ENCODE data around the gene KTI12. TPM values are rescaled to one million over a fixed set of nuclear protein-coding genes. Genes with fewer than 3 reads are reported as not detected.
"Not testable (repeated sequence)": the region's sequence is repeated elsewhere in the genome, so short reads cannot be mapped to it uniquely, and the experiment has no call there.

The KTI12 gene, protein sequence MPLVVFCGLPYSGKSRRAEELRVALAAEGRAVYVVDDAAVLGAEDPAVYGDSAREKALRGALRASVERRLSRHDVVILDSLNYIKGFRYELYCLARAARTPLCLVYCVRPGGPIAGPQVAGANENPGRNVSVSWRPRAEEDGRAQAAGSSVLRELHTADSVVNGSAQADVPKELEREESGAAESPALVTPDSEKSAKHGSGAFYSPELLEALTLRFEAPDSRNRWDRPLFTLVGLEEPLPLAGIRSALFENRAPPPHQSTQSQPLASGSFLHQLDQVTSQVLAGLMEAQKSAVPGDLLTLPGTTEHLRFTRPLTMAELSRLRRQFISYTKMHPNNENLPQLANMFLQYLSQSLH
- total RNA-seq = 3.2 TPM
- long read RNA-seq, transcript KTI12-201 (1 exons, 1,714 nt) = major isoform, 19 of 19 reads
- long read RNA-seq, partial matches to known transcripts = 0 of 19 reads
- long read RNA-seq, other reads (novel, unspliced or antisense) = 0 of 19 reads

DNA sequence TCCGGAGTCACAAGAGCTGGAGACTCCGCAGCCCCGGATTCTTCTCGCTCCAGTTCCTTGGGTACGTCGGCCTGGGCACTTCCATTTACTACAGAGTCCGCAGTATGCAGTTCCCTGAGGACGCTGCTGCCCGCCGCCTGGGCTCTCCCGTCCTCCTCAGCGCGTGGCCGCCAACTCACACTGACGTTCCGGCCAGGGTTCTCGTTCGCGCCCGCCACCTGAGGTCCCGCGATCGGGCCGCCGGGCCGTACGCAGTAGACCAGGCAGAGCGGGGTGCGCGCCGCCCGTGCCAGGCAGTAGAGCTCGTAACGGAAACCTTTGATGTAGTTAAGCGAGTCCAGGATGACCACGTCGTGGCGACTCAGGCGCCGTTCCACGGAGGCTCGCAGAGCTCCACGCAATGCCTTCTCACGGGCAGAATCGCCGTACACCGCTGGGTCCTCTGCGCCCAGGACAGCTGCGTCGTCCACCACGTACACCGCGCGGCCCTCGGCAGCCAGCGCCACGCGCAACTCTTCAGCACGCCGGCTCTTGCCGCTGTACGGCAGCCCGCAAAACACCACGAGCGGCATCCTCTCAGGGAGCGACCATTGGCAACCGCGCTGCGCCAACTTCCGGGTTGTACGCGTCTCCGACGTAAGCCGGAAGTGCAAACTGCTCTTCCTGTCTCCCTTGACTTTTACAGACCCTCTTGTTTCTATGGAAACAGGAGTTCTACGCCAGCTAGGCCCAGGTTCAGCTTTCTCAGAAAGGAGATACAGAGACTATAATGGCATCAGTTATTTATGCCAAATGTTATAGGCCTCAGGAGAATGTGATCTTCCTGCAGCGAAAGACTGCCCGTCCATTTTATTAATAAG, at the start of gene KTI12:
KTI12 (minus strand) TSS at position 621 of the 860 bp plus-strand sequence; CDS start at position 572, 49 bp downstream.
- intact Hi-C loops (cut with micrococcal nuclease) = no loop called here
- DNase-seq (peak; percentile 93), ATAC-seq (peak; percentile 97)

DNA sequence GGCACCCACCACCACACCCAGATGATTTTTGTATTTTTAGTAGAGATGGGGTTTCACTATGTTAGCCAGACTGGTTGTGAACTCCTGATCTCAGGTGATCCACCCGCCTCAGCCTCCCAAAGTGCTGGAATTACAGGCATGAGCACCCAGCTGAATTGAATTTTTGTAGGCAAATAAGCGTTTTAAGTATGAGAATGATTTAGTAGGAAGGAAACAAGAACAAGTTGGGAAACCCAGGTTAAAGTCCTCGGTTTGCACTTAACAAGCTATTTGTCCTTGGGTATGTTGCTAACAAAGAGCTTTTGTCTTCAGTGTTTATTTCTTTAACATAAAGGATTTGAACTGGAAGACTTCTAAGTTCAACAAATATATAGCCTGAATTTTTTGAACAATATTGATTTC, 46.4 kb upstream of the KTI12 start:
- DNase-seq (no peak), ATAC-seq (no peak)
- intact Hi-C loops (cut with micrococcal nuclease) = no loop called here

DNA sequence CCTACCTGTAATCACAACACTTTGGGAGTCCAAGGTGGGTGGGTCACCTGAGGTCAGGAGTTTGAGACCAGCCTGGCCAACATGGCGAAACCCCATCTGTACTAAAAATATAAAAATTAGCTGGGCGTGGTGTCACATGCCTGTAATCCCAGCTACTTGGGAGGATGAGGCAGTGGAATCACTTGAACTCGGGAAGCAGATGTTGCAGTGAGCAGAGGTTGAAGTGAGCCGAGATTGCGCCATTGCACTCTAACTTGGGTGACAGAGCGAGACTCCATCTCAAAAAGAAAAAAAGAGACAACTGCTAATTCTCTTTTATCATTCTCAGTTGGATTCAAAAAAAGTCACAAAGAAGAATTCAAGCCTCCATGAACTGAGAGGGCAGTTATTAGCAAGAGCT, 43.7 kb upstream of the KTI12 start:
- DNase-seq; intact Hi-C loops (cut with micrococcal nuclease); ATAC-seq: not testable (repeated sequence)

DNA sequence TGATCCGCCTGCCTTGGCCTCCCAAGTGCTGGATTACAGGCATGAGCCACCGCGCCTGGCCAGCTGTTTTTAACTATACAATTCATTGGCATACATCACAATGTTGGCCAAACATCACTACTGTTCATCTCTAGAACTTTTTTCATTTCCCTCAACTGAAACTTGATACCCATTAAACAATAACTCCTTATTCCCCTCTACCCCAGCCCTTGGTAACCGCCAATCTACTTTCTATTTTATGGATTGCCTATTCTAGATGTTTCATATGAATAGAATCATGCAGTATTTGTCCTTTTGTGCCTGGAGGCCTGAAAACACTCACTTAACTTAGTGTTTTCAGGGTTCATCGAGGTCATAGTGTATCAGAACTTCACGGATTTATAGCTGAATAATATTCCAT, 38.7 kb upstream of the KTI12 start:
- intact Hi-C loops (cut with micrococcal nuclease) = no loop called here
- ATAC-seq (no peak), DNase-seq (no peak)

DNA sequence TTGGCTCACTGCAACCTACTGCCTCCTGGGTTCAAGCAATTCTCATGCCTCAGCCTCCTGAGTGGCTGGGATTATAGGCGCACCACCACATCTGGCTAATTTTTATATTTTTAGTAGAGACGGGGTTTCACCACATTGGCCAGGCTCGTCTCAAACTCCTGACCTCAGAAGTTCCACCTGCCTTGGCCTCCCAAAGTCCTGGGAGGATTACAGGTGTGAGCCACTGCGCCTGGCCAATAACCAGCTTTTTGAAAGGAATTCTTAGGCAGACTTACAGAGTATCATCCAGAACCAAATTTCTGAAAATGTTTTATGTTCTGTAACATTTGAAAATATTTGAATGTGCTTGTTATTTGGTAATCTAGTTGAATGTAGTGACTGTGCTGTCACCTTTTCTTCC, 37.1 kb upstream of the KTI12 start:
- ATAC-seq (no peak), DNase-seq (no peak)
- intact Hi-C loops (cut with micrococcal nuclease) = no loop called here

DNA sequence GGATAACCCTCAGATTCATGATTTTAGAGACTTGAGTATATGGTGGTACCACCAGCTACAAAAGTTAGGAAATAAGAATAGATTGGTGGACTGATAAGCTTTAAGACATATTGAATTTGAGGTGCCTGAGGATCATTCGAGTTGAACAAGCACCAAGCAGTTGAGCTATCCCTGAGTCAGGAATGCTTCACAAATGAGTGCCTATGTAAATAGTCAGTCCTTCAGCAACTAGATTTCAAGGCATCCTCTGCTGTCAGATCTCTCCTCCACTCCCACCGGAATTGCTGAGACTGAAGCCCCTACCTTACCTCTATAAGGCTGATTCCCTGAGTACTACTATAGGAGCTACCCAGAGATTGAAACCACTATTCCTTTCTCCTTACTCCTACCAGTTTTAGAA, 29.6 kb upstream of the KTI12 start:
- DNase-seq (no peak), ATAC-seq (no peak)
- intact Hi-C loops (cut with micrococcal nuclease) = no loop called here

DNA sequence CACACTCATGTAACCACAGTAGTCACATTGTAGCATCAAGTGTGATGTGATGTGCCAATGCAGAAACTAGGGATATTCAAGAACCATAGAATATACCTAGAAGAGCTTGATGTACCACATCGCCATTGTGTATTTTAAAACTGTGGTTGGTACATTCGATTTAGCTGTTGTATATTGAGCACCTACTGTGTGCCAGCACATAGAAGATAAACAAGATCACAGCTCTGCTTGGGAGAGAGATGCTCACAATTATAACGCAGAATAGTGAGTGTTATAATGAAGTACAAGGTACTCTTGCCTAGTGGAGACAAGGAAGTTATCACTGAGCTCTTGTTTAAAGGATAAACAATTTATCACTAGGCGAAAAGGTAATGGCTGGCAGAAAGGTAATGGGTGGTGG, 27.2 kb upstream of the KTI12 start:
- ATAC-seq = no peak
- intact Hi-C loops (cut with micrococcal nuclease) = no loop called here
- DNase-seq = no peak

DNA sequence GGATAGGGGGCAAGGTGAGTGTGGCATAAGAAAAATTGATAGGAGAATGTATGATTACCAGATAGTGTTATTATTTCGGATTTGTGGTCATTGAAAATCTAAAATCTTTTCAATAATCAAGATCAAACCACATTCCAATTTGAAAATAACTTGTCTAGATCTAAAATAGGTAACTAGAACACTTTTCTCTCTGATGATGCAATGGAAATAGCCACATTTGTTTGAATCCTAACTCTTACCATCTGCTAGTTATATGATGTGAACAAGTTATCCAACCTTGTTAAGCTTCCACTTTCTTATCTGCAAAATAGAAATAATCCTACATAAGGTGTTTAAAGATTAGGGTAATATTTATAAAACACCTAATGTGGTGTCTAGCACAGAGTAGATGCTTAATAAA, 26.3 kb upstream of the KTI12 start:
- ATAC-seq (no peak), DNase-seq (no peak)
- intact Hi-C loops (cut with micrococcal nuclease) = no loop called here

DNA sequence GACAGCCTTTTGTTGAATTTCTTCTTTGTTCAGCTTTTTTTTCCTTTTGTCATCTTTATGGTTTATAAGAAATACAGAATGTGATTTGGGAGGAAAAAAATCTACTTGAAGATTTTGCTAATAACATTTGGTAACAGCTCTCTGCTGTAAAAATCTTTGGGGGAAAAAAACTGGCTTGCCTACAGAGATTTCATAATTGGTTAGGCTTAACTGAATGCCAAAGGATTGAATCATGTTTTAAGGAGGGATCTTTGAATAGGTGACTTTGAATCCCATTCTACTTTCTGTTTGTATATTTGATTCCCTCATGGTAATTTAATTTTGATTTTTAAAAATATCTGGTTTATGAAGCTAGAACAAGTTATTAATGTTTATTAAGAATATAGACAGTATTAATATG, 25.7 kb upstream of the KTI12 start:
- intact Hi-C loops (cut with micrococcal nuclease) = no loop called here
- ATAC-seq (no peak), DNase-seq (no peak)

DNA sequence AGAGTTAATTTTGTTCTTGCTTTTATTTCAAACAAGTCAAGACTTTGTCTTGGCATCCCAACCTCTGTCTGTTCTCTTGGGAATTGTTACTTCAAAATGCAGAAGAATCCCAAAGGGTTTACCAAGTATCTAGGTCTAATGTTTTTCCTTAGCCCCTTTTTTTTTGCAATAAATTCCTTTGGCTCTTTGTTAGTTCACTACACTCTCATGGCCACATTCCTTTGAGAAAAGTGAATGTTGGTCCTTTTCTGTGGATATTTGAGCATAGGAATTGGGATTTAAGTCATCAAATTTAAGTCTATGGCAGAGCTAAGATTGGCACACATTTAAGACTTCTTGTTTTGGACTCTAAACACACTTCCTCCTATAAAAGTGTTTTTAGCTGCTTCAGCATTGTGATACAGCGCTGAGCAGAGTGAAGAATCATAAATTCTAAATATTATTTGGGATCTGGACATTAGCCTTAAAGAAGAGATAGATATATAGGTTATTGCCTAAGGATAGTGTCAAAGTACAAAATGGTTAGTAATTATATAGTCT, 24.3 kb upstream of the KTI12 start:
- no peak for DNase-seq
- intact Hi-C loops (cut with micrococcal nuclease) = no loop called here
- no peak for ATAC-seq

DNA sequence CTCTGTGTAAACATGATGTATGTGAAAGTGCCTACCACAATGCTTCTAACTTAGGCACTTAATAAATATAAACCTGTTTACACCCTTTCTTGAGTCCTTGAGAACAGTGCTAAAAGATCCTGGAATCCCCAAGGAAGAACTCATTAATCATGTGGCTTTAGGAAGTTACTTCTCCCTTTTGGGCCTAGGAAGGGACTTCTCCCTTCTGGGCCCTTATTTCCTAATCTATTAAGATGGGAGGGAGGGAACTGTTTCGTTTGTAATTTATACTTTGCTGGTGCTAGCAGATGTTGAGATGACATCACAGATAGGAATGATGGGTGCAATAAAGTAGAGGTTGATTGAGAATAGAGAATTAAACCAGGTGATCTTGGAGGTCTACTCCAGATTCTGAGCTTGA, 23.6 kb upstream of the KTI12 start:
- intact Hi-C loops (cut with micrococcal nuclease) = no loop called here
- ATAC-seq (no peak), DNase-seq (no peak)

DNA sequence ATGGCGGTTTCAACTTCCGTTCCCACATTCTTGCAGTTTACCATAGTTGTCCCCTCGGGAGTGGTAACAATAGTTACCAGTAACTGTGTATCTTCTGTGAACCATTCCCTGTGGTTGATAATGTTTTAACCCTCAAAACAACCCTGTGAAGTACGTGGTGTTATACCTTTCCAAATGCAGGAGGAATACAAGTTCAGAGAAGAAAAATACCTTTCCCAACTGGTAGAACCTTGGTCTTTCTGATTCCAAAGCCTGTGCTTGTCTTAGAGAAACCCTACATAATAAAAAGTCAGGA, 23.3 kb upstream of the KTI12 start:
- intact Hi-C loops (cut with micrococcal nuclease) = no loop called here
- ATAC-seq (no peak), DNase-seq (no peak)

DNA sequence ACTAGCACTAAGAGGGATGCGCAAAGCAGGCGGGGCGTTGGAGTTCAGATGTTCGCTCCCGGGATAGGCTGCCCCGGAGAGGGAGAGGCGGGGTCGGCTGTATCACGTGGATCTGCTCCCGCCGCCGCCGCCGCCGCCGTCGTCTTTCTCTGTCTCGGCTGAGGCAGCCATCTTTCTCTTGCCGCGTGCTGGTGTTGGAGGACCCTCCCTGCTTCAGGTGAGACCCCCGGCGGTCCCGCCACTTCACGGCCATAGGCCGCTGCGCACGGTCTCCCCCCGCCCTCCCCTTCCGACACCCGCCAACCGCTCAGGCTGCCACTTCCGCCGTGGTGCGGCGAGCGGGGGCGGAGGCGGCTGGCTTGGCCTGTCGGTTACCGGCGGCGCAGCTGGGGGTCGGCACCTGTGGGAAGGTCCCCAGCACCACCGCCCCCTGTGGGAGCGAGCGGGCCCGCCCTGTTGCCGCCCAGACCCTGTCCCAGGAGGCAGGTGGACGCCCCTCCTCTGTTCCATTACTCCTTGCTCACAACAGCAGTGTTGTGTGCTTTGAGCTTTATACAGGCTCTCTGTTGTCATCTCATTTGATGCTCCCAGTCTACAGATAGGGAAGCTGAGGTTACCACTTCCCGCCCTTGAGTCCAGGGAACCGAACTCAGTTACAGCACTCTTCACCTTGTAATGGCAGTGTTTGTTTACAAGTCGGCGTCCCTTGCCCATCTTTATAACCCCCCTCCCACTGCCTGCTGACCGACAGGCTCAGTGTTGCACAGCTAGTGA, 22.7 kb upstream of the KTI12 start, which contains the start of gene BTF3L4:
BTF3L4 (plus strand) TSS at position 133 of the 774 bp plus-strand sequence. CDS start 3,553 bp downstream, outside the sequence.
- DNase-seq (peak; percentile 97), ATAC-seq (peak; percentile 98)
- intact Hi-C loops (cut with micrococcal nuclease) = no loop called here

DNA sequence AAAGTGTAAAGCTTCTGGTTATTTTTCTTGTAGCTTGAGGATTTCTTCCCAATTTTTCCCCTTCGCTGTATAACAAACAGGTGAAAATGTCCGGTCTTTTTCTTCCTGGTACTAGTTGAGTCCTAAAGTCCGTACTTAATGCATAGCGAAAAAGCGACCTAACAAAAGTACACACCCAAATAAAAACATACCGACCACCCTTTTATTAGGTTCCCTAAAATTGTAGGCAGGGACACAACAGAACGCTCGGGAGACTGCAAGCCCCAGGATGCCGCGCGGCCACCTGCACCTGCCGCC, 22.2 kb upstream of the KTI12 start:
- intact Hi-C loops (cut with micrococcal nuclease) = no loop called here
- no peak for ATAC-seq
- DNase-seq = no peak

DNA sequence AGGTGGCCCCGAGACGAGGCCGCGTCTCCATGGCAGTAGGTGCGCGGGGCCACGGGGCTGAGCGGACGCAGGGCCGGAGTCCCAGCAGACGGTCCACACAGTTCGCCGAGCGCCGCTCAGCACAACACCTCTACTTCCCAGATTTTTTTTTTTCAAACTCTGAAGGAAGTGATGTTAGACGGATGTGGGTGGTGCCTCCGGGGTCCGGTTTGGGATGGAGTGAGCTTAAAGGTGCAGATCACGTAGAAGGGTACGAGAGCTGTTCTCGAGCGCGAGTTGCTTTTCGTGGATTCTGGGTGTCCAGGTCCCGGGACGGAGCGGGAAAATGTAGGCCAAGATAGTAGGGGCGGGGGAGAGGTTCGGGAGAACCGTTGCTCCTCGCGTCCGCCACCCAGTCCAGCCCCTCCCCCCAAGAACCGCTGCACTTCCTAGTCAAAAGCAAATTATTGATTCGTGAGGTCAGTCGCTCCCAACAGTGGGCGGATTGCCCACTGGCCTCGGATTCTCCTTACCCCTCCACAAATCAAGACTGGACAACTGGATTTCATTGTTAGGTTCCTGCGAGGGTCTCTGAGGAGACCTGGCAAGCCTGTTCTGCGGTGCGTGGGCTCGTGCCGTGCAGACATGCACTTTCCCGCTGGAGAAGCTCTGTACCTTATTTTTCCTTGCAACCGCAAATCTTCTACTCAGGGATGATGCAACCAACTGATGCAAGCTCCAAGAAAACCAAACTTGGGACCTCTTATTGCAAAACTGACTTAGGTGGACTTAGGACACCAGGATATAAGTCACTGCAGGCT, 21.7 kb upstream of the KTI12 start, which contains the start of gene TXNDC12:
TXNDC12 (minus strand) TSS at position 126 of the 800 bp plus-strand sequence; CDS start at position 31, 95 bp downstream.
- DNase-seq = peak; percentile 85
- intact Hi-C loops (cut with micrococcal nuclease) = no loop called here
- peak; percentile 87 for ATAC-seq

DNA sequence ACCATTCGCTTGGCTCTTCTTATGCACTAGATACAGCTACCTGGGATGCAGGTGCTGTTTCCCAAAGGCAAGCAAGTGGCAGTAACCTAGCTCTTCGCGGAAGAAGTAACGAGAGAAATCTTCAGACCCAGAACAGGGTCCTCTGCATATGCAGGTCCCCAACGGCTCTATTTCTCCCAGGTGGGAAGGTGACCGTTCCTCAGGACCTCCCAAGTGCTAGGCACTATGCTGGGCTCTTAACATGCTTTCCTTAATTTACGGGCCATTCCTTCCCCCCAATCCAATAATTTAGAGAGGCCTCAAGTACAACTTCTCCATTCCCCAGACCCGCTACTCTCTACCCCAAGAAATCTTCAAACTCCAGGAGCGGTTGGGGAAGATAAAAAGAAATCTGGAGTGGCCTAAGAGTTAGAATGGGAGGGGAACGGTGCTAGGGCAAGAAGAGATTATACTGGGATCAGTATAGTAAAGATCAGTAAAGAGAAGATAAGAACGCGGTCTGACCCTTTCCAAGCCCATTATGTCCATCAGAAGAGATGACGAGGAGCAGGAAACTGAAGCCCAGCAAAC, 21.0 kb upstream of the KTI12 start:
- DNase-seq = no peak
- intact Hi-C loops (cut with micrococcal nuclease) = no loop called here
- ATAC-seq = no peak

DNA sequence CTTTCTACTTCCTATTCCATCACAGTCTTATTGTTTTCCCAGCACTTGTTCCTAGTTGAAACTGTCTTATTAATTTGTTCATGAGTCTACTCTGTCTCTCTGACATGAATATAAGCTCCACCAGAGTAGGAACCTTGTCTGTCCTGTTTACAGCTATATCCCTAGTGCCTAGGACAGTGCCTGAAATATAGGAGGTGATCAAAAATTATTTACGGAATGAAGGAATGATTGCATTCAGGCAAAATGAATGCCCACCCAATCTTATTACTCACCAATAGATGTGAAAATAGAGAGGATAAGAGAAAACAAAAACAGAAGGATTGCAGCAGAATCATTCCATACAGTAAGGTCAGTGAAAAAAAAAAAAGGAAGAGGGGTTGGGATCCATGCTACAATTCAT, 20.3 kb upstream of the KTI12 start:
- DNase-seq (no peak), ATAC-seq (no peak)
- intact Hi-C loops (cut with micrococcal nuclease) = no loop called here

DNA sequence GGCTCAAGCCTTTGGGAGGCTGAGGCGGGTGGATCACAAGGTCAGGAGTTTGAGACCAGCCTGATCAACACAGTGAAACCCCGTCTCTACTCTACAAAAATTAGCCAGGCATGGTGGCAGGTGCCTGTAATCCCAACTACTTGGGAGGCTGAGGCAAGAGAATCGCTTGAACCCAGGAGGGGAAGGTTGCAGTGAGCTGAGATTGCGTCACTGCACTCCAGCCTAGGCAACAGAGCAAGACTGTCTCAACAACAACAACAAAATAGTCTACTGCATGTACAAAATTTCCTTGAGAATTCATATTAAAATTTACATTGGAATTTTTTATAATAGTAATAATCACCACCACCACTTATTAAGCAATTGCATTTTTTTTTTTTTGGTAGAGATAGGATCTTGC, 15.7 kb upstream of the KTI12 start:
- DNase-seq; intact Hi-C loops (cut with micrococcal nuclease); ATAC-seq: not testable (repeated sequence)

Measured in left ventricle myocardium superior (tissue), 1 donor.